ENCODE results near the gene NIPAL1.

The NIPAL1 gene

DNA sequence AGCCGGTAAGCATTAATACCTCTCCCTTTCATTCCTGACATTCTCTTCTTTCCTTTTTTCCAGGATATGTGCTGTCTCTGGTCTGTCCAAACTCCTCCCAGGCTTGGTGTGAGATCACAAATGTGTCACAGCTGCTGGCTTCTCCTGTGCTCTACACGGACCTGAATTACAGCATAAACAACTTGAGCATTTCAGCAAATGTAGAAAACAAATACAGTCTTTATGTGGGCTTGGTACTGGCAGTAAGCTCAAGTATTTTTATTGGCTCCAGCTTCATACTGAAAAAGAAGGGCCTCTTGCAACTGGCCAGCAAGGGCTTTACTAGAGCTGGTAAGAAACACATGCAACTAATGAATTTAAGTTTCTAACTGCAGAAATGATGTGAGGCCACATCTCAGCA, 8.4 kb downstream of the NIPAL1 start:
- DNase-seq (ENCODE audit: low read depth in 2 of 2) = no peak

DNA sequence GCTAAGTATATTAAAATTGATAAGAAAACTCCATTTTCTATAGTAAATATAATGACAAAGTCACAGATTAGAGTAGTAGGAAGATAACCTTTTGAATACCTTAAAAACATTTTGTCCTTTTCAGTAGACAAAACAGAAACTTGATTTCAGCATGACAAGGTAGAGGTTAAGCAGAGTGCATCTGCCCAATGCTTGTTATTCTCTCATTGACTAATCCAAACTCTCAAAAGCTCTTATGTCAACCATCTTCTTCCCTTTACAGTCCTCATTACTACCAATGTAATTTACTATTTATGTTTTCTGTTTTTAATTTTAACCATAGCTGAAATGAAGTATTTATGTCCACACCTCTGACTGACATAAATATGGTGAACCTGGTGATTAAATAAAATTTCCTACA, 11.1 kb downstream of the NIPAL1 start:
- DNase-seq (ENCODE audit: low read depth in 2 of 2) = no peak

DNA sequence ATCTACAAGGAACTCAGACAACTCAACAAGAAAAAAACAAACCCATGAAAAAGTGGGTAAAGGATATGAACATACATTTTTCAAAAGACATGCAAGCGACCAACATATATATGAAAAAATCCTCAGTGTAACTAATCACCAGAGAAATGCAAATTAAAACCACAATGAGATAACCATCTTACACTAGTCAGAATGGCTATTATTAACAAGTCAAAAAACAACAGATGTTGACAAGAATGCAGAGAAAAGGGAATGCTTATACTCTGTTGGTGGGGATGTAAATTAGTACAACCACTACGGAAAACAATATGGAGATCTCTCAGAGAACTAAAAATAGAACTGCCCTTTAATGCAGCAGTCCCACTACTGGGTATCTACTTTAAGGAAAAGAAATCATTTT, 12.1 kb downstream of the NIPAL1 start:
- no peak for DNase-seq (ENCODE audit: low read depth in 2 of 2)

DNA sequence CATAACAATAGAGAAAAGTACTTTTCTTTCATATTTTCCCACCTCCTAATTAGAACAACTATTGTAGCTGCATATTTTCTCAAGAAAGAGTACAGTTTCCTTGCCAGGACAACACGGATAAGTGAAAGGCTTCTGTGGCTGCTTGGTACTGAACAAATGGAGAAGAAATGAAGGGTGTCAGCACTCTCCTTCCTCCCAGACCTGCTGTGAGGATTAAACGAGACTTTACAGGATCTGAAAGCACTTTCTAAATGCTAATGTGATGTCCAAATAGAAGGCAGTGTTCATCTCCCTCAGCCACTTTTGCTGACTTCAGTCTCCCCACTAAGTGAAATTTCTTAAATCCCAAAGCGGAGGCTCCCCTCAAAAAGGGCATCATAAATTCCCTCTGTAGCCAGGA, 13.9 kb downstream of the NIPAL1 start:
- DNase-seq (ENCODE audit: low read depth in 2 of 2) = no peak

DNA sequence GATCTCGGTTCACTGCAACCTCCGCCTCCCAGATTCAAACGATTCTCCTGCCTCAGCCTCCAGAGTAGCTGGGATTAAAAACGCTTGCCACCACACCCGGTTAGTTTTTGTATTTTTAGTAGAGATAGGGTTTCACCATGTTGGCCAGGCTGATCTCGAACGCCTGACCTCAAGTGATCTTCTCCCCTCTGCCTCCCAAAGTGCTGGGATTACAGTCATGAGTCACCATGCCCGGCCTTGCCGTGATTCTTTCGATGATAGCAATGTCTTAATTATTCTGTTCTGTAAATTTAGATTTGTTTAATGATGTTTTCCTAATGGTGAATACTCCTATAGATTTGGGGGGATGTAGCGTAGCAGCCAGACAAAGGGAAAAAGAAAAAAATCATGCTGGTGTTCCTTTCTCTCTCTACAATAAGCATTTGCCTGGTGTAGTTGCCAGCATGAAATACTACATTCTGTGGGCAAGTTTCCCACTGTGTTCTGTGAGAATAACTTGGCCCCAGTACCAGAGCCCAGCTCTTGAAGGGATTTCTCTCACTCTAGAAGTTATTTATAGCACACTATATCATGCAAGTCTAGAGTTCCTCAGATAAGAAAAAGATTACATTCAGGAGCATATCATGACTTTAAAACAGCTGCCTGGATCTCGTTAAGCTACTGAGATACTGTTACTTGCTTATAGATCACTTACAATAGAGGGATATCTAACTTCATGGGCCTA, 15.4 kb downstream of the NIPAL1 start:
- no peak for DNase-seq (ENCODE audit: low read depth in 2 of 2)

DNA sequence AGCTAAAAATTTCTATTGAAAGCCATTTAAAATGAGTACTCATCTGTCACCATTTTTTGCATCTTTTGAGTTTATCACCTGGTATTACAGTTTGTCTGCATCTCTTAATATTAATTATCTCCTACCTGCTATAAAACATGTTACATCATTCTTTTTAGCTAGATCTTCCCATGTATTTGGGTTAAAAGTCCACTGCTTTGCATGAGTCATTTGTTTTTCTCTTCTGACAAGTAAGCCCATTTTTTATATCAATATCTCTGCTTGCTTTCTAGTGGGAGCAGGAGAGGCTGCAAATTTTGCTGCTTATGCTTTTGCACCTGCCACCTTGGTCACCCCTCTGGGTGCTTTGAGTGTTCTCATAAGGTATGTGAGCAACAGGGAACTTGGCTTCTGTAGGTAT, 16.1 kb downstream of the NIPAL1 start:
- no peak for DNase-seq (ENCODE audit: low read depth in 2 of 2)

DNA sequence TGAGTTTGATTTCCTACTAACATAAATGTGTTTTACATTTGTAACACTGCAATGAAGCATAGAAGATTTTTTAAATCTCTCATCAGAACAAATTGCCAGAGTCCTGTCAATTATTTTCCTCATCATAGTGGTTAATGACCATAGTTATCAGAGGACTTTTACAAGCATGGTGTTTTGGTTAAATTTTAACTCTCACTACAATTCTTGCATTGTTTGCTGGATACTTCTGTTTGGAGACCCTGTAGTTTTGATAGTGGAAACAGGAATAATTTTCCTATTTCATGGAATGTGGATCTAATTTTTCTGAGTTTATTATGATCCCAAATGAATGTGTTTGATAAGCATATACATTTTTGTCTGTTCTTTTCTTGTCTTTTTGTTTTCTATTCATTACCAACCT, 16.8 kb downstream of the NIPAL1 start:
- no peak for DNase-seq (ENCODE audit: low read depth in 2 of 2)

DNA sequence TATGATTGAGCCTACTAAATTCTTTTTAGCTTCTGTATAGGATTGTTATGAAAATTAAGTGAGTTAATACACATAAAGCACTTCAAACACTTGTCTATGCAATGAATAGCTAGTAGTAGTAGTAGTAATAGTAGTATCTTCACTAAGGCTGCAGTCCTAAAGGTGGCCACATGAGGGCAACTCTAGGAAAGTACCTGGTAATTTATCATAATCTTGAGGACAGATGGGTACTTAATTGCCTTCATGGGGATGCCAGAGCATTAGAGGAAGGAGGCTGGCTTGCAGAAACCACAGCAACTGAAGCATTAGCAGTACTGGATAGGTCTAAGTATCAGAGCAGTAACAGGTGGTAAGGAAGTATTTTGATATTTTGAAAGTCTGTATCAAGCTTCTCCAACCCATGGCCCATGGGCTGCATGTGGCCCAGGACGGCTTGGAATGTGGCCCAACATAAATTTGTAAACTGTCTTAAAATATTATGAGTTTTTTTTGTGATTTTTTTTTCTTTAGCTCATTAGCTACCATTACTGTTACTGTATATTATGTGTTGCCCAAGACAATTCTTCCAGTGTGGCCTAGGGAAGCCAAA, 17.3 kb downstream of the NIPAL1 start:
- DNase-seq (ENCODE audit: low read depth in 2 of 2) = peak; percentile 49 to 51

DNA sequence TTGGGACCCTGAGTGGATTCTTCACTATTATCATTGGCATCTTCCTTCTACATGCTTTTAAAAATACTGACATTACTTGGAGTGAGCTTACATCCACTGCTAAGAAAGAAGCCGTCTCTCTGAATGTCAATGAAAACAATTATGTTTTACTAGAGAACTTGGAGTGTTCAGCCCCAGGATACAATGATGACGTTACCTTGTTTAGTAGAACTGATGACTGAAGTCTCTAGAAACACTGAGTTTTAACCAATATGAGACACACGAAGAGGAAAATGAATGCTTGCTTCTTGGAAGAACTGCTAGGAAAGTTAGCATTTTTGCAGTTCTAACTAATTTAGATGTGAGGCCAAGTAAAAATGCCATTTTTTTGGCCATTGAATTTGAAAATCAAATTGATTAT, 19.4 kb downstream of the NIPAL1 start:
- no peak for DNase-seq (ENCODE audit: low read depth in 2 of 2)

DNA sequence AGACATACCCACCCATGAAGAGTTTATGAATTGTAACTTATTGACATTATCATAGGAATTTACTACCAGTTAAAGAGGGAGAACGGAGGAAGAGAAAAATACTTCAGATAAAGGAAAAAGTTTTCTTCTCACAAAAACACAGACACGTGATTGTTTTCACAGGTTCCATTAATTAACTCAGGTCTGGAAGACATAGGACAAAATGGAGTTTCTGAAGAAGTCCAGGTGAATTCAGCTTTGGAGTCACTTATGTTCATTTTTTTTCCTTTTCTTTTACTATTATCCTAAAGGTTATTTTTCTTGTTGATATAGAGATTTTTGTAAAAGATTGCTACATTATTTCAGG, 20.5 kb downstream of the NIPAL1 start:
- DNase-seq (ENCODE audit: low read depth in 2 of 2) = no peak

DNA sequence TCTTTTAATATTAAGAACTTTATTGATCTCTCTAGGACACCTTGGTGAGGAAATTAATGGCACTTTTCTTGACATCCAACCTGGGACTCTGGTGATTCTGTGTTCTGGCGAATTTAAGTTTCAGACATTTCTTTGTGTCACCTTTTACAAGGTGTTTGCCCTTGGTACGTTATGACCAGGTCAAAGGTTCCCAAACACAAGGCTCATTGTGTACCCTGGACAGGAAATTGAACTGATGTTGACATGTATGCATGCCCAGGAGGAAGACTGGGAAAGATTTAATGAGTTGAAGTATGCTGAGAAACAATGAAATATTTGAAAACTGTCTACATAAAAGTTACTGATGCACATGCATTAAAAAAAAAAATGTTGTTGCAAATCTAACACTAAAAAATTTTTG, 22.1 kb downstream of the NIPAL1 start:
- DNase-seq (ENCODE audit: low read depth in 2 of 2) = no peak

DNA sequence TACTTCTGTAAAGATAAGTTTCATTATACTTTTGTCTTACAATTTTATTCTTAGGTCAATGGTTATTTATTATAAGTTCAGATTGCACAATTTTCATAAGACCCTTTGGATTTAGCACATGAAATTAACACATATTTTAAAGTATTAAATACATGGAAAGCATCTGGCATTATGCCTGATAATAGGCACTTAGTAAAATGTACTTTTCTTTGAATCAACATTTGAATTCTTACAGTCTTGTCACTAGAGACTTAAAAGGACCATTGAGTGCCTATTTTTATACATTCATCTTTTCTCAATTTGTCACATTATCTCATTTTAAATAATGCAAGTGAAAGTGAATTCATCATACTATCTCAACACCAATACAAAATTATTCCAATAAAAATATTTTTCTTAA, 23.0 kb downstream of the NIPAL1 start:
- no peak for DNase-seq (ENCODE audit: low read depth in 2 of 2)

DNA sequence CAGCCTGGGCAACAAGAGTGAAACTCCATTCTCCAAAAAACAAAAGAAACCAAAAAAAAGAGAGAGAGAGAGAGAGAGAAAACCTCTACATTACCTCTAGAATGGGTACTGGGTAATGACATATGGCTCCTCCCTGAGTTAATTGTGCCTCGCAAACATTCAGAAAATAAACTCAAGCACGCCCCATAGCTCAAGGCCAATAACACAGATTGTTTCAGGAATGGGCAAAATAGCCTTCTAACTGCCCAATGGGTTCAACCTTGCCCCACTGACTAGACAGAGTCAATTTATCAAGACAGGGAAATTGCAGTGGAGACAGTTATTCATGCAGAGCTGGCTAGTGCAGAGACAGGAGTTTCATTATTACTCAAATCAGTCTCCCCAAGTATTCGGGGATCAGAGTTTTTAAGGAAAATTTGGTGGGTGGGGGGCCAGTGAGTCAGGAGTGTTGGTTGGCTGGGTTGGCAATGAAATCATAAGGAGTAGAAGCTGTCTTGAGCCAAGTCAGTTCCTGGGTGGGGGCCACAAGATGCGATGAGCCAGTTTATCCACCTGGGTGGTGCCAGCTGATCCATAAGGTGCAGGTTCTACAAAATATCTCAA, 25.1 kb downstream of the NIPAL1 start:
- DNase-seq (ENCODE audit: low read depth in 2 of 2) = no peak

DNA sequence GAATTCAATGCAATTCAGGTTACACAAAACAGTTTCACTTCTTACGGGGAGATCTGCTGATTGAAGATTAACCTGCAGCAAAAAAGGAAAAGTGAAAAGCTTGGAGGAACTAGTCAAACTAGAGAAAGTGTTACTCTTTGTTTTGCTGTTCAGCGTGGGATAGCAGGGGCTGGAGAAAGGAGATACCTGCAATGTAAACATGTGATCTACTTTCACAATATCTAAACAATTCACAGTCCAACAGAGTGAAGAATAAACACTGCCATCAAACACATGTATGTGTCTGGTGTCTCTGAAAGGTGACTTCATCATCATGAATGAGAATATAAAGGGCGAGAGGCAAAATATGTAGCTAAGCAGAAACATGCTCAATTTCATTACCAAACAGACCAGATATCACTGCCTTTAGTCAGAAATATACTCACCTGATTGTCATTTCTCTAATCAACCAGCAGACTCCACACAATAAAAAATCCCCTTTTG, 26.4 kb downstream of the NIPAL1 start:
- DNase-seq (ENCODE audit: low read depth in 2 of 2) = no peak

DNA sequence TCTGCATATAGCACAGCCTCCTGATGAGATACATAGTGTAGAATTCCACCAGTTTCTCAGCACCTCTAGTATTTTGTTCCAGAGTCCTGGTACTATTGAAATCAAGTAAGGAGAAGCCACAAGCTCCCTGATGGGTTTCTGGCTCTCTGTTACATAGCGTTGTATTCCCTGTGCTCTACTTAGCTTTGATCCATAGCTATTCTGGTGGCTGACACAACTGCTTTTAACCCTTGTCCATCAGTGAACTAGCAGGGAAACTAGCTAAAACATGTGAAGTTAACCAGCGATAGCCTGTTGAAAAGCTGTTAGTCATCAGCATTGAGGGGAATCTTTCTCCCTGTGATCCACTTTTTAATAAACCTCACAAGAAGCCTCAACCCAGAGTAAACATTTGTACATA, 26.9 kb downstream of the NIPAL1 start:
- DNase-seq (ENCODE audit: low read depth in 2 of 2) = no peak

DNA sequence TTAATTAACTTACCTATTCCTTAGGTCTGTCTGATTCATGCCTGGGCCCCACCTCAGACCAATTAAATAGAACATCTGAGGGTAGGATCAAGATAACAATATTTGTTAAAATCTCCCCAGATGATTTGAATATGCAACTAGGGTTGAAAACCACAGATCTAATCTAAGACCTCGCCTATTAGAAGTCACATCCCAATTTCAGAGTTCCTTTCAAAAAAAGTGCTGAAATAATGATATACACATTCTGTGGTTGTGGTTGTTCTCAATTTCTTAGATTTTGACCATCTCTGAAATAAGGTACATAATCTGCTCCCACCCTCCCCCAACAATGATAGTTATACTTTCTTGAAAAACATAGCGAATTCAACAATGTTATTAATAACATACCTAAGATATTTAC, 27.7 kb downstream of the NIPAL1 start:
- no peak for DNase-seq (ENCODE audit: low read depth in 2 of 2)

DNA sequence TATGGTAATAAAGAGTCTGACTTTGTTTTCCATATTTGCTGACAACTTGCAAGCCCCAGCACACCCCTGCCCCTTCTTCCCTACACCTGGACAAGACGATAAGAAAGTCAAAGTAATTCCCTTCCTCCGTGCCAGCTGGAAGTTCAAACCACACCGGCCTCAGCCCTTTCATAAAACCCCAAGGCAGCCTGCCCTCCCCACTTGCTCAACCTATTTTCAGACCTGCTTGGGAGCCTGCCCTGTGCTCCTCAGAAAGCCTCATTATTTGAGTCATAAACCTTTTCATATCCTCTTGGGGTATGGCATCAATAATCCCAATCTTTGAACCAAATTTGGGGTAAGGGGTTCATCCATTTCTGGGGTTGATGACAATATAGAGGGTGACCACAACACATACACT, 29.5 kb downstream of the NIPAL1 start:
- no peak for DNase-seq (ENCODE audit: low read depth in 2 of 2)

DNA sequence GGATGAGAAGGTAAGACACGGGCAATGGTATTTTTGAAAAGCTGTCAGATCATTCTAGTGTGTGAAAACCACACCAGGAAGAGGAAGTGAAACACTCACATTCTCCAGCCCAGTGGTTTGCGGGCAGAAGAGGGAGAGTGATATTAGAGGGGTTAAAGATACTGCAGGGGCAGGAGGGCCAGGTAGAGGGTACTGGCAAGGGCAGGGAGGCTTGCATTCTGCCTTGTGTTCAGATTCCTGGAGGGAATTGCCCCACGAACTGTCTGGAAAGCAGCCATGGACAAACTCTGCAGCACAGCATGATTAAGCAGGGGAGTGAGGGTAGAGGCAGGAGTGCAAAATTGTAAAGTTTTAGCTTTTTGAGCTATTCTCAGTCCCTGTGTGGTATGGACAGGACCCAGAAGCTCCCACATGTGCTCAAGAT, 30.9 kb downstream of the NIPAL1 start:
- DNase-seq (ENCODE audit: low read depth in 2 of 2) = peak; percentile 64 to 66

DNA sequence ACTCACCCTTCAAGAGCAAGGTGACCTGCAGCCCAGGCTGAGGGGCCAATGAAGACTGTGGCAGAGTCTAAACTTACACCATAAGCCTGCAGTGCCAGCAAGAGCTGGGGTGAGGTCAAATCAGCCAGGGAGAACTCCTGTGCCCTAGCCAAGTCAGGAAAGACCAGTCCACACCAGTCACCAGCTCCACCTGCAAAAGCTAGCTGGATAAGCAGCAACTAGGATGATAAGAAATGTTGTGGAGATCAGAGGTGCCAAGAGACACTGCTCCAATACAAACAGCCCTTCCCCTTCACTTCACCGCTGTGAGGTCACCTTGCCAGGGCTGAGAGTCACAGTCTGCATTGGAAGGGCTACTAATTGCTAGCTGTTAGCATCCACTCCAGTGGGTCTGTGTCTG, 31.3 kb downstream of the NIPAL1 start:
- DNase-seq (ENCODE audit: low read depth in 2 of 2) = no peak

DNA sequence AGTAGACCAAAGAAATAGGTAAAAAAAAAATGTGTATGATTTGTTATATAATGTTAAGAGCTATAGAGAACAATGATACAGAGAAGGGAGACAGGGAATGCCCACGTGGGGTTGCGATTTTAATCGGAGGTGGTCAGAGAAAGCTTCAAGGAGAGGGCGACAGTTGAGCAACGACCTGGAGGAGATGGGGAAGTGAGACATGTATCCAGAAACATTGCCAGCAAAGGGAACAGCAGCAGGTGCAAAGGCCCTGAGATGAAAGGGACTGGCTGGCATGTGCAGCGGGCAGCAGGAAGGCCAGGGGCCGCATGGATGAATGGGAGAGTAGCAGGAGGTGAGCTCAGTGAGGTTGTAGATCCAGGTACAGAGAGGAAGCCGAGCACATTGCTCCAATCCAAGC, 32.9 kb downstream of the NIPAL1 start:
- no peak for DNase-seq (ENCODE audit: low read depth in 2 of 2)

DNA sequence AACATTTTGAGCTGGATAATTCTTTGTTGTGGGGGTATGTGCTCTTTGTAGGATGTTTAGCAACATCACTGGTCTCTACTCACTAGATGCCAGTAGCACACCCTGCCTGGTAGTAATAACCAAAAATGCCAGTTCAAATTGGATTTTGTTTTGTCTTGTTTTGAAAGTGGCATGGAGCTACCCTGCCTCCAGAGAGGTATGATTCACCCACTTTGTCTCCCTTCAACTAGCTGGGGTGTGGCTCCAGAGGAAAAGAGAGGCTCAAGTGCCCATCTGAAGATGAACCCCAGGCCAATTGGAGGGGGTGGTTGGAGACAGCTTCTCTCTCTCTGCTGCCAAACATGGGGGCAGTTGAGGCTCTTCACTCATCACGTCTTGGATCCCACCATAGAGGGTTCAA, 34.5 kb downstream of the NIPAL1 start:
- no peak for DNase-seq (ENCODE audit: low read depth in 2 of 2)

DNA sequence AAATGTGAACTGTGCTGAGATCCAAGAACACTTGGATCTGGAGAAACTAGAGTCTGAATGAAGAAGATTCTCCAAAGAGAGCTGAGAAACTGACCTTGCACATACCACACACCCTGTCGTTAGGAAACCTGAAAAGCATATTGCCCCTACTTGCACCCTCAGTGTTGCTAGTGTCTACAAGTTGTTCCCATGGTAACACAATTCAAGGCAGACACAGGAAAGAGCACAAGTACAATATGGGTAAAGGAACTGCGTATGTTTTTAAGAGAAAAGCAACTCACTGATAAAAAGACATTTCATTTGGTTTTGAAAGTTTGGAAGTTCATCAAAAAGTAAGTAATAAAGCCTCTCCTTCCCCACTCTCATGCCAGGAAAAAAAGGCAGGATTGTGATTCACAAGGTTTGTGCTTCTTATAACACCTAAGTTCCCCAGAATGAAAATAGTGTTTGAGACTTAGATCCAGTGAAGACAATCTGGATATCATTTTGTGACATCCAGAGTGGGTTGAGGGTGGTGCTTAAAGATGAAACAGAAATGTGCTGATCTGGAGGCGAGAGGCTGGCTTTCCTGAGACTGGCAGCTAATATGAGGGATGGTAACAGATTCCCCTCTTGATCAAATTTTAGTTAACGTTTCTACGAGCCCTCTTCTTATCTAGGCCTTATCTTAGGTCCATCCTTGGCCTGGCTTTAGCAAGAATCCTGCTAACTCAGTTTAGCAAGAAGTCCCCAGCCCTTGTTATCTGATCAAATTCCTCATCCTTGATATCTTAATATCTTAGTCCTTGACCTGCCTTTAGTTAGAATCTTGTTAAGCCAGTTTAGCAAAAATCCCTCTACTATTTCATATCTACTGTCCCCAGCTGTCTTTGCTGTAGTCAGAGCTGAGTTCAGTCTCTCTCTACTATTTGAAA, 42.3 kb downstream of the NIPAL1 start:
- no peak for DNase-seq (ENCODE audit: low read depth in 2 of 2)

Measured in stimulated activated CD4-positive, alpha-beta T cell treated with anti-CD3 and anti-CD28 coated beads, Interleukin-4, amount 100 ng/mL, for 48 hours (primary cell).